IMR-90 (cell line): ENCODE measurements around the gene ALKBH5.

Source experiments
- CEBPB ChIP-seq: IDR thresholded peaks from 2 replicates; pipeline ENCODE4 v1.6.1; 2012; ENCODE audit warnings: low read depth, low read length, improper control_type of control experiment
- MAZ ChIP-seq: IDR thresholded peaks from 2 replicates; pipeline ENCODE4 v1.6.1; 2012; ENCODE audit warnings: low read depth, mild to moderate bottlenecking, low read length, improper control_type of control experiment, moderate library complexity, borderline replicate concordance
- POLR2A ChIP-seq: IDR thresholded peaks from 2 replicates; pipeline ENCODE4 v1.6.1; 2012; ENCODE audit warnings: mild to moderate bottlenecking, low read depth, low read length
- RAD21 ChIP-seq: IDR thresholded peaks from 2 replicates; pipeline ENCODE4 v1.6.1; 2012; ENCODE audit warnings: low read length, improper control_type of control experiment
- RCOR1 ChIP-seq: IDR thresholded peaks from 2 replicates; pipeline ENCODE4 v1.6.1; 2012; ENCODE audit warnings: mild to moderate bottlenecking, low read length, improper control_type of control experiment; ENCODE audit not compliant: insufficient replicate concordance
- RFX5 ChIP-seq: IDR thresholded peaks from 2 replicates; pipeline ENCODE4 v1.8.0; 2012; ENCODE audit warnings: low read depth, mild to moderate bottlenecking, low read length, moderate library complexity
- TF ChIP-seq, protein P1 (sequence below): conservative IDR thresholded peaks from 2 replicates; pipeline ENCODE4 v1.5.1; 2012; ENCODE audit warnings: mild to moderate bottlenecking, low read depth, low read length, improper control_type of control experiment
- TF ChIP-seq, protein P2 (sequence below): fragments of 150-350 bp; IDR thresholded peaks from 2 replicates; pipeline ENCODE4 v1.6.1; 2017; ENCODE audit warnings: mild to moderate bottlenecking, antibody characterized with exemption, low read length, low read depth
- TF ChIP-seq, protein P3 (sequence below): fragments of 150-350 bp; IDR thresholded peaks from 2 replicates; pipeline ENCODE4 v1.6.1; 2016; ENCODE audit warnings: low read depth, mild to moderate bottlenecking, low read length, moderate library complexity, borderline replicate concordance

DNA sequence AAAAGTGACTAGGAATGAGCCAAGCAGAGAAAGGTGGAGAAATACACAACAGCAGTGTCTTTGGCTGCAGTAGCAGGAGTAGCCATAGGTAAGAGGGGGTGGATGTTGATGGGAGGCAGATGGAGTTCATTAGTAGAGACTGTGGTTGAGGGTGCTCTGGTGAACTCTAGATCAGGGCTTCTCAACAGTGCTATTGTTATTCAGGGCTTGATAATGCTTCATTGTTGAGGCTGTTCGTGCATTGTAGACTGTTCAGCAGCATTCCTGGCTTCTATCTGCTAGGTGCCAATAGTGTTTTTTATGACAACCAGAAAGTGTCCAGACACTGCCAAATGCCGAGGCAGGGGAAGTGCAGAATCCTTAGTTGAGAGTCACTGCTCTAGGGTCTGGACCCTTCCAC lies 3.6 kb downstream of the ALKBH5 start:
- TF ChIP-seq POLR2A (no peak), RAD21 (no peak), RCOR1 (no peak), RFX5 (no peak), MAZ (no peak), CEBPB (no peak)
- TF ChIP-seq, protein P1, sequence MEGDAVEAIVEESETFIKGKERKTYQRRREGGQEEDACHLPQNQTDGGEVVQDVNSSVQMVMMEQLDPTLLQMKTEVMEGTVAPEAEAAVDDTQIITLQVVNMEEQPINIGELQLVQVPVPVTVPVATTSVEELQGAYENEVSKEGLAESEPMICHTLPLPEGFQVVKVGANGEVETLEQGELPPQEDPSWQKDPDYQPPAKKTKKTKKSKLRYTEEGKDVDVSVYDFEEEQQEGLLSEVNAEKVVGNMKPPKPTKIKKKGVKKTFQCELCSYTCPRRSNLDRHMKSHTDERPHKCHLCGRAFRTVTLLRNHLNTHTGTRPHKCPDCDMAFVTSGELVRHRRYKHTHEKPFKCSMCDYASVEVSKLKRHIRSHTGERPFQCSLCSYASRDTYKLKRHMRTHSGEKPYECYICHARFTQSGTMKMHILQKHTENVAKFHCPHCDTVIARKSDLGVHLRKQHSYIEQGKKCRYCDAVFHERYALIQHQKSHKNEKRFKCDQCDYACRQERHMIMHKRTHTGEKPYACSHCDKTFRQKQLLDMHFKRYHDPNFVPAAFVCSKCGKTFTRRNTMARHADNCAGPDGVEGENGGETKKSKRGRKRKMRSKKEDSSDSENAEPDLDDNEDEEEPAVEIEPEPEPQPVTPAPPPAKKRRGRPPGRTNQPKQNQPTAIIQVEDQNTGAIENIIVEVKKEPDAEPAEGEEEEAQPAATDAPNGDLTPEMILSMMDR = no peak
- TF ChIP-seq, protein P2, sequence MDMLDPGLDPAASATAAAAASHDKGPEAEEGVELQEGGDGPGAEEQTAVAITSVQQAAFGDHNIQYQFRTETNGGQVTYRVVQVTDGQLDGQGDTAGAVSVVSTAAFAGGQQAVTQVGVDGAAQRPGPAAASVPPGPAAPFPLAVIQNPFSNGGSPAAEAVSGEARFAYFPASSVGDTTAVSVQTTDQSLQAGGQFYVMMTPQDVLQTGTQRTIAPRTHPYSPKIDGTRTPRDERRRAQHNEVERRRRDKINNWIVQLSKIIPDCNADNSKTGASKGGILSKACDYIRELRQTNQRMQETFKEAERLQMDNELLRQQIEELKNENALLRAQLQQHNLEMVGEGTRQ = no peak
- TF ChIP-seq, protein P3, sequence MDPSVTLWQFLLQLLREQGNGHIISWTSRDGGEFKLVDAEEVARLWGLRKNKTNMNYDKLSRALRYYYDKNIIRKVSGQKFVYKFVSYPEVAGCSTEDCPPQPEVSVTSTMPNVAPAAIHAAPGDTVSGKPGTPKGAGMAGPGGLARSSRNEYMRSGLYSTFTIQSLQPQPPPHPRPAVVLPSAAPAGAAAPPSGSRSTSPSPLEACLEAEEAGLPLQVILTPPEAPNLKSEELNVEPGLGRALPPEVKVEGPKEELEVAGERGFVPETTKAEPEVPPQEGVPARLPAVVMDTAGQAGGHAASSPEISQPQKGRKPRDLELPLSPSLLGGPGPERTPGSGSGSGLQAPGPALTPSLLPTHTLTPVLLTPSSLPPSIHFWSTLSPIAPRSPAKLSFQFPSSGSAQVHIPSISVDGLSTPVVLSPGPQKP = no peak
